SK-N-DZ (cell line): ENCODE data around the gene CAV3.

Source experiments
- DNase-seq: peaks from one replicate; pipeline ENCODE4 v3.0.0-alpha.2; 2015; ENCODE audit warnings: low spot score

Gene CAV3

DNA sequence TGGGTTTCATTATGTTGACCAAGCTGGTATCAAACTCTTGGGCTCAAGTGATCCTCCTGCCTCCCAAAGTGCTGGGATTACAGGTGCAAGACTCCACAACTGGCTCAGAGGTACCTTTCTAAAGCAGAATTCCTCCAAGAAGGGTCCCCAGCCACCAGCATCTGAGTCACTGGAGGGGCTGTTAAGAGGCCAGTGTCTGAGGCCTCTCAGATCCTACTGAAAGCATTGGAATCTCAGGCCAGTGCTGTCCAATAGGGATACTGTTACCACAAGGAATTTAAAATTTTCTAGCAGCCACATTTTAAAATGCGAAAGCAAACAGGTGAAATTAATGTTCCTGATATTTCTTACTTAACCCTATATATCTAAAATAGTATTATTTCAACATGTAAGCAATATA lies 1.3 kb downstream of the CAV3 start:
- no peak for DNase-seq

DNA sequence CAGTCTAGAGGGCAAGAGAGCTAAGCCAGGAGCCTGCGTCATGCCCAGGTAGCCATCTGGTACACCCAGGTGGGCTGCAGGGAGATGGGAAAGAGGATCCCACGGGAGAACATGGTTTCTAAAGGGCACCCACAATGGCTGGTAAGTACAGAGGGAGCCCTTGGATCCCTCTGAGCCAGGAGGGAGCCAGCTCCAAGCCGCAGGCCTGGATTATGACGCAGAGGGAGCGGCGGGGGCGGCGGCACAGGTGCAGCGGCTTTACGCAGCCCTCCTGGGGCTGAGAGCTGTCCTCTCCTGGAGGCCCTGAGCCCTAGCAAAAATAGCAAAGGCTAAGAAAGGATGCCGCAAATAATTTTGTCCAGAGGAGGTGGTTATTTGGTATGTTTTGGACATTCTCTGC lies 2.8 kb downstream of the CAV3 start:
- DNase-seq, result no peak

DNA sequence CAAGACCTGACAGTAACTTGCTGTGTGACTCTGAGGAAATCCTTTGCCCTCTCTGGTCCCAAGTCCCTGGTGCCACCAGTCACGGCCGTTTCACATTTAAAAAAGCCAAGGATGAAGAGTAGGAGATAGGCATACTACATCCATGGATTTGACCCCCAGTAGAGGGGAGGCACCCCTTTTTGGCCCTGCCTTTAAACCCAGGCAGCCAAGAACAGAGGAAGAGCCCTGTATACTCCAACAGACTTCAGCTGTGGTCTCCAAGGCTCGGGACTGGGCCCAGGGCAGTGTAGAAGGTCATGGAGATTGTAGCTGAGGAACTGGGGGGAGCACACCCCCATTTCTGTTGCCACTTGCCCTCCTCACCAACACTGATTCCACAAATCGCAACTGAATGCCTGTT lies 3.7 kb downstream of the CAV3 start:
- DNase-seq, result no peak

DNA sequence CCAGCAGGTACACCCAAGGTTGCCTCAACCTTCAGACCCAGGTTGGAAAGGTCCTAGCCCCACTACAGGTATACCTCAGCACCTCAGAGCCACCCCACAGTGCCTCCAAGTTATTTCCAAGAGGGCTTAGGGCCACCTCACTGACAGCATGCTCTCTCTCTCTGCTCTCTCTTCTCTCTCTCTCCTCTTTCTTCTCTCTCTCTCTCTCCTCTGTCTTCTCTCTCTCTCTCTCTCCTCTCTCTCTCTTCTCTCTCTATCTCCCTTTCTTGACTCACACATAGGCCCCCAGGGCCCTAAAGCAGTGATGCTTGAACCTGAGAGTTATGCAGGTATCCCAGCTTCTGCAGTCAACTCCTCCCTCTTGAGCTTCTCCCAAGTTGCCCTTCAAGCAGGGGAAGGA lies 4.2 kb downstream of the CAV3 start:
- no peak for DNase-seq

DNA sequence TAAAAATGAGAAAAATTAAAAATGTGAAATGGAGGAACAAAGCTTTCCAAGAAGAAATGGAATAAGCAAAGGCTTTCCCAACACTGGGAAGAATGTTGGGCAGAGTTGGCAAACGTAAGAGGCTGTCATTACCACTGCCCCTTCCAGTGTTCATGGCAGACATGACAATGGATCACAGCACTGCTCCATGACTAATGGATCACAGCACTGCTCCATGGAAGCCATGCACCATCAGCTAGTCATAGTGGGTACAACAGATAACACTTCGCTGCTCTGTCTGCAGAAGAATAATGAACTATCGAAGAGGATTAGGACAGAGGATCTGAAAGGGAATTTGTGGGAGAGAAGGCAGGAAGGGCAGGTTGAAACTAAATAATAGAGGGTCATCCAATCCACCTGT lies 5.0 kb downstream of the CAV3 start:
- DNase-seq, result no peak

DNA sequence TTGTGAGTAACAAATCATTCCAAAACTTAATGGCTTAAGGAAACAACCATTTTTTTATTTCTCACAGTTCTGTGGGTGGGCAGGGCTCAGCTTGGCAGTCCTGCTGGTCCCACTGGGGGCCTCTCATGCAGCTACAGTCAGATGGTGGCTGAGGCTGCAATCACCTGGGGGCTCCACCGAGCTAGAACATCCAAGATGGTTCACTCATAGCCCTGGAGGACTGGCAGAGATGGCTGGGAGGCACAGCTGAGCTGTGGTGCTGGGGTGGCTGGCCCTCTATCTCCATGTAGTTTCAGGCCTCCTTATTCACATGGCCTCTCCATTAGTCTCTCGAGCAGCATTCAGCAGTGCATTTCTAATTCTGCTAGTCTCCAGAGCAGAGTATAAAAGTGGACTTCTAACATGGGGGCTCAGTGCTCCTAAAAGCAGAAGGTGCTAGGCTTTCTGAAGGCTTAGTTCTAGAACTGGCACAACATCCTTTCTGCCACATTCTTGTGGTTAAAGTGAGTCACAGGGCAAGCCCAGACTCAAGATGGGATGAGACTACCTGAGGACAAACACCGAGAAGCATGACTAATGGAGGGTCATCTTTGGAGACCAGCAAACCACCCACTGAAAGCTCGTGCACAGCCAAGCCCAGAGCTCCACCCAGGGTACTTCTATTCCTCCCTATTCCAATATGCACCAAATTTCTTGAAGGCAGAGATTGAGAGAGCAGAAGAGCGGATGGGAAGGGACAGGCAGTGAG lies 6.3 kb downstream of the CAV3 start:
- no peak for DNase-seq

DNA sequence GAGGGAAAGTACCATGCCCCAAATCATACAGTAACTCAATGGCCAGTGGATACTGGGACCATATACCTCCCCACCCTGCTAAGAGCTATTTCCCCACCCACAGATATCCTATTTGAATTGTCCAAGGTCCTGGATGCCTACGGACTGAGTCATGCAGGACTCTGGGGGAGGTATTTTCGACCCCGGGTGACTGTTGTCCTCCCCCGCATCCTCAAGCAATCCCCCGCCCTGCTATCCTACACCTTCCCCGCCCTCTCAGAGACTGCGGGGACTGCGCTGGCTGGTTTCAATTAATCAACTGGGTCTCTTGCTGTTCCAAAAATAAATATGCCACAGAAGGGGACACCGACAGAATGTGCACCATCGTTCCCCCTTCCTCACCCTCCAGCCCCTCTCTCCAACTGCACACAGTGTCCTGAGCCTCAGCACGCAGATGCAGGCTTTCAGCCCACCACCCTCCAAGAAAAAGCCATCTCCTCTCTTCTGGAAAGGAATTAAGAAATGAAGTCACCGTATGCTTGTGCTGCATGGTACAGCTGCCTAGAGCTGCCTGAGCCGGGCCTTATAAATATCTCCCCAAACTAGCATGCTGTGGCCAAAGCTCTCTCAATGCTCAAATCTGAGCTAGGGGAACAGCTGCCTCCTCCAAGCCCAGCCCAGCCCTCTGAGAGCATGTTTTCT lies 8.1 kb downstream of the CAV3 start:
- DNase-seq, result no peak

DNA sequence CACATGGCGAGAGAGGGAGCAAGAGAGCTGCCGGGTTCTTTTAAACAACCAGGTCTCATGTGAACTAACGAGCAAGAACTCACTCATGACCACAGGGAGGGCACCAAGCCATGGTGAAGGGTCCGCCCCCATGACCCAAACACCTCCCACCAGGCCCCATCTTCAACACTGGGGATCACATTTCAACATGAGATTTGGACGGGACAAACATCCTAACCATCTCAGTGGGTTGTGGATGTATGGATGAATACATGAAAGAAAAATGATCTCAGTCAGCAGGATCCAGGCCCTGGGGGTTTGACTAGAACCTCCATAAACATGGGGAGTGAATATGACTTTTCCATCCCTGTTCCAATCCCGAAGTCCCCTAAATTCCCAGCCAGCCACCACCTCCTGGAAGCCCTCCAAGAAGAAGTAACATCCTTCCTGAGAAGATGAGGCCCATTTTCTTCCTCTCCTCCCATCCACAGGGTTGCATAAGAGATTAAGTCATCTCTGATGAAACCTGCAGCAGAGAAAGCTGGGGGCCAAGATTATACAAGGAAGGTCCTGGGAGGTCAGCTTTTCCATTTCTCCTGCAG lies 9.5 kb downstream of the CAV3 start:
- DNase-seq, result no peak

DNA sequence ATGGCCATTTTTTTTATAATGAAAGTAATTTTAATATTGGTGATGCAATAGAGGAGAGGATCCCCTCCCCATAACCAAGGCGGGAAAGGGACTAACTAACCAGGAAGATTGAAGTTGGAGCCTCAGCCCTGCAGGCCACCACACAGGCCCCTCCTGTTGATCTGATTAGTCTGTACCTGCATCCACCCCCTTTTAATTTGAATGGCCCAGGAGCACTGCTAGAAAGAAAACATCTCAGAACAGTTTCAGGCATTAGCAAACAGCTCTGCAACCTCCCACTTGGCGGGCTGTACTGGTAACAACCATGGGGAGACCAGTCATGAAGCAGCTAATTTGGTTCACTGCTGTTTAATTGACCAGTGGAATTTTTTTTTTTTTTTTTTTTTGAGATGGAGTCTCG lies 10.3 kb downstream of the CAV3 start:
- peak; percentile 62 for DNase-seq

DNA sequence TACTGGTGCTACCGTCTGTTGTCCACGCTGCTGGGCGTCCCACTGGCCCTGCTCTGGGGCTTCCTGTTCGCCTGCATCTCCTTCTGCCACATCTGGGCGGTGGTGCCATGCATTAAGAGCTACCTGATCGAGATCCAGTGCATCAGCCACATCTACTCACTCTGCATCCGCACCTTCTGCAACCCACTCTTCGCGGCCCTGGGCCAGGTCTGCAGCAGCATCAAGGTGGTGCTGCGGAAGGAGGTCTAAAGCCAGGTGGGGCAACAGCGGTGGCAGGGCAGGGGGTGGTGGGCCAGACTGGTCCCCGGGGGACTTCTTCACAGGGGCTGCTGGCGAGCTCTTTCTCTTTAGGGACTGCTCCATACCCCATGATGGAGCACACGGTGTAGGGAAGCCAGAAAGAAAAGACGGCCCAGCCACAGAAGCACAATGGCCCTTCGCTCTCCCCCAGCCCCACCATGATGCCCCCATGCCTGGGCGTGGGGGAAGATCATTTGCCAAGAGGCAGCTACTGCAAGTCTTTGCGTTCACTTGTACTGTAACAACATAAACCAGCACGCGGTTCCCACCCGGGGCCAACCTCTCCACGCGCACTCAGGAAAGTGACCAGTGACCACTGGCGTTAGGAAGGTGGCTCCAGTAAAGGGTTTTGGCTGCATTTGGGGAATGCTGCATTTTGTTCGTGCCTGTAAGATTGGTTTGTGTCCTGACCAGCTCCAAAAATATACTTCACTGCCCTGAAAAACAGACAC lies 12.2 kb downstream of the CAV3 start:
- no peak for DNase-seq

DNA sequence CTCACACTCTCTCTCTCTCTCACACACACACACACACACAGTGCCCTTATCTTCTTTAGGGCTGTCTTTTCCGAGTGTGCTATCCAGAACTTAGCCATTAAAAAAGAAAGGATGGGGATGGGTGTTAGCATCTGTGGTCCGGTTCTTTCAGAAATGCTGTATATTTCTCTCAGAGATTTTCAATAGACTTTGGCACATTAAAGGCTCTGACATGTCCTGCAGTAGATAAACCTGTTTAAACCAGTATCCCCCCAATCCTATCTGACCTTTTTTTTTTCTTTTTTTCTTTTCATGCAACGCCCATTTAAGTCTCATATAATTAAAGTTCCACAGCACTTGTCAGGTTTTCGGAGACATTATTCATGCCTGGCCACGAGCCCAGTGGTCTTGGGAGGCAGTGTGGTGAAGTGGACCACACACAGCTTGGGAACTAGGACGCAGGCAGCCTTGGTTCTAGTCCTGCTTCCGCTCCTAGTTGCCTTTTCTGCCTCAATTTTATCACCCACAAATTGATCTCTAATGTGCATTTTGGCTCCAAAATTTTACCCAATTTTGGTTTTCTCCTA lies 13.3 kb downstream of the CAV3 start:
- DNase-seq, result no peak

DNA sequence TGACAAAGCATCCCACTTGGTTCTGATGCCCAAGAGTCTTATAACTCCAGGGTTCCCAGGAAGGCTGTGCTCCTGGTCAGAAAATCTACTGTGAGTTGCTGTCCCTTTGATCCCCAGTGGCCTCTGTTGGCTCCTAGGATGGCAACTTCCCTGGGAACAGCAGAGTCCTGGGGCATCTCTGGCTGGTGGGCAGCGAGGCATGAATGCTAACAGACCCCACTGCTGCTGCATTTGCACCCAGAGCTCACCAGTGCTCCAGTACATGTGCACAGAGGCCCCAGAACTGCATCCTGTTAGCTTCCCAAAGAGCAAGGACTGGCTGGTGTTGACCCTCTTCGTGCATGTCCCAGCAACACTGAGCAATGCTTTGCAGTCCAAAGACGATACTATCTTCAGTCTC lies 15.7 kb downstream of the CAV3 start:
- DNase-seq, result no peak

DNA sequence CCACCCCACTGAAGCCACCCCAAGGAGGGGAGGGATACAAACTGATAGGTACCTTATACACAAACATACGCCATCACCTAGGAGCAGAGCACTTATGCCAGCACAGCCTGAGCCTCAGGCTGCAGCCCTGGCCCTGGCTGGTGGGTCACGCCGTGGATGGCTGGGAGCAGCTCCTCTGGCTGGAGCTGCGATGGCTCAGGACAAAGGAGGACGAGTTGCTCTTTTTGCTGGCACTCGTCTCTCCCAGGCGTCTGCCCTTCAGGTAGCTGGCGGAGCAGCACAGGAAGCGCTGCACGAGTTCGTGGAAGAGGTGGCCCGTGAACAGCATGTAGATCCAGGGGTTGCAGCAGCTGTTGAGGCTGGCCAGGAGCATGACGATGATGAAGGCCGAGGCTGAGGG lies 19.2 kb downstream of the CAV3 start:
- no peak for DNase-seq

DNA sequence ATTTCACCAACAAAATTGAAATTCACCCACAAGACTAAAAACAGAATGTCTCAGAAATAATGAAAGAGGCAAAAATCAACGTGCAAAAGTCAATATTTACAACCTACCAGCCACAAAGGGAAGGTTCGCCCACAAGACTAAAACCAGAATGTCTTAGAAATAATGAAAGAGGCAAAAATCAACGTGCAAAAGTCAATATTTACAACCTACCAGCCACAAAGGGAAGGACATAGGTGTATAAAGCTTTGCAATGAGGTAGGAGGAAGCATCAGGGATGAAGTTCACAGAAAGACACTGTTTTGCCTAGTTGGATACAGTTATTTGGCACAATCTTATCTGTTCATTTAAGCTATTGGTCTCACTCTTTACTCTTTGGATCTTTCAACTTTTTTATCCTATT lies 21.5 kb downstream of the CAV3 start:
- no peak for DNase-seq

DNA sequence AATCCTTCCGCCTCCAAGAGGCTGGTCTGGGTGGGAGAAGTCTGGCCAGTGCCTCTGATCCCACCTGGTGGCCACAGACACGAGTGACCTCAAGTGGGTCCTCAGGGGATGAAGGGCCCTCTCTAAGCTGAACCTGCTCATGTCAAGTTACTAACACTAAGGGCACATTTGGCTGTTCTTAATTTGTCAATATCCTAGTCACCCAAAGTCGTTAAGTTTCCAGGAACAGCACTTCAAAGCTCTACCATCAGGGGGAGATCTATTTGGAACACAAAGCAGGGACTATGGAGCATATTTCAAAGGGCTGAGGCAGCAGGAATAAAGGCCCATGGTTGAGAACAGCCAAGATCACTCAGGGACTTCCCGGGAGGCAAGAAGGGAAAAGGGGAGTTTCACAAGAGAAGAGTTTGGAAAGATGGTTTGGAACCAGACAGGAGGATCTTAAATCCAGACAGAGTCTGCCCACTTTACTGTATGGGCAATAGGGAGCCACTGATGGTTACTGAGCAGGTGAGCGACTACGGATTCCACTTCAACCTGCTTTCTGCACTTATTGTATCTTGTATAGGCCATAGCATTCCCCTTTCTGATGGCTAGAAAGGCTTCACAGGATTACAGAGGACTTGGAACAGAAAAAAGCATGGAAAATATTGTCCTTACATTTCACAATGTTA lies 22.1 kb downstream of the CAV3 start:
- no peak for DNase-seq

DNA sequence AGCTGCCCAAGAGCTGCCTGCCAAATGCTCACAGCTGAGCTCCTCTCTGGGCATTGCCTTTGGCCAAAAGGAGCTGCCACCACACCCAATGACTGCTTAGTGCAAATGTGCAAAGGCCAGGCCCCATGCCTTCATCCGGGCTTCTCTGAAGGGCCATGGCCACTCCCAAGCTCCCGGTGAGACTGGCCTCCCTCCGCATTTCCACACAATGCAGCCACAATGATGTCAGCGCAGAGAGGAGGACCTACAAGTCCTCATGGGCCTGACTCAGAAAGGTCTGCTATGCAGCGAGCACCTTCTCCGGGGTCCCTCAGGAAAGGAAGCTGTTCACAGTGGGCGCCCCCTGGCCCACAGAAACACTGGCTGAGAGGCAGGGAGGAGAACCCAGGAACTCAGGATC lies 23.1 kb downstream of the CAV3 start:
- DNase-seq, result no peak

DNA sequence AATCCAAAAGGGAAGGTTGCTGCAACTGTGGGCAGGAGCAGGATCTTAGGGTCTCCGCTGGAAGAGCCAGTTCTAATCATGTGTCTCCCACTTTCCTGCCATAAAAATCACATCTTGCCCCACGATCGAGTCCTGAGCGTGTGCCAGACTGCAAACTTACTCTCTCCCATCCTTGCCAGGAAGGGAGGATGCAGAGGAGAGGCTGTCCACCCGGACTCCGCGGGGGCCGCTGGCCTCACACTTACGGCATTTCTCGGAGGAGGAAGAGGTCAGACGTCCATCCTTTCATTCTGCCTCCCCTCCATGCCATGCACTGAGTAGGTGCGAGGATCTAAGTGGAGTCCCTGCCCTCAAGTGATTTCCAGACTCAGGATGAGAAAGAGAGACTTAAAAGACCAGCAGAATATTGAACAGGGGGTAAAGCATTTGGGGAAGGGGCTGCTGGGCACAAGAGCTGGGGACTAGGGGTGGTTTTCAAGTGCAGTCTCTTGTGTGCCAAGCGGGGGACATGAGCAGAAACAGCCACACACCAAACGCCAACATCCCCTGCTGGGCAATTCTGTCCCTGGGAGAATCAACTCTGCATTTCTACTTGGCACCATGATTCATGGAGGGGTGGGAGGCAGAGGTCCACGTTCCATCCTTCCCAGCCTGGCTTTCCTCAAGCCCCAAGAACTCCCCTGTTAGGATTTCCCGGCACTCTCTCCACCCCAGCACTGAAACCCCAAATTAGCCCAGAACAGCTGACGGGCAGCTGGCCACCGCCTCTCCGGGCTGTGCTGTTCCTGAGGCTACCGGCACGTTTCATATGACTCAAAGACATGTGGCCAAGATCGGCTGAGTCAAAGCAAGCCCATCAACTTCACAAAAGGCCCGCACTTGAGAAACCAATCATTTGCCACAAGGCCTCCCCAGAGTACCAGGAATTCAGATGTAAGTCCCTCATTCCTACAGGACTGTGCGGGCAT lies 24.2 kb downstream of the CAV3 start:
- no peak for DNase-seq

DNA sequence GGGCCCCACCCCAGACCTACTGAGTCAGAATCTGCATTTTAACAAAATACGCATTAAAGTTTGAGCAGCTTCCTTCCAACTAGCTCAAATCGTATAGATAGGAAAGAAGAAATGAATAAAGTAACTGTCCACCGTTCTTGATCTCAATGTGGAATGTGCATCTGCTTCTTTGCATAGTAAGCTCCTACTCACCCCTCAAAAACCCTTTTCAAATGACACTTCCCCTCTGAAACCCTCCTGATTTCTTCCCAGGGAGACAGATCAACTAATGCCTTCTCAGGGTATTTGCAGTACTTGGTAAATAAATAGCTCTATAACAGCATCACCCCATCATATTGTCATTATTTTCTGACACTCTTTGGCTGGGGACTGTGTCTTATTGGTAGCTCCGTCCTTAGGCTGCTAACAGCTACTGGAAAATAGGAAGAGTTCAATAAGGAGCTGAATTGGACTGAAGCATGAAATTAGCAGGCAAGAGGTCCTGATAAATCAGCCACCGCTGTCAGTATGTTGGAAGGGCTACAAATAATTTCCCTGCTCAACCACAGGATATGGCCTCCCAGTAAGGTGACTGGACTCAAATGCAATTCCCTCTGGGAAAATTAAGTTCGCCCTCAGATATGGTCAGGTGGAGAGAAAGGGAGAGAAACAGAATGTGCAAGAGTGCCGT lies 25.6 kb downstream of the CAV3 start:
- no peak for DNase-seq

DNA sequence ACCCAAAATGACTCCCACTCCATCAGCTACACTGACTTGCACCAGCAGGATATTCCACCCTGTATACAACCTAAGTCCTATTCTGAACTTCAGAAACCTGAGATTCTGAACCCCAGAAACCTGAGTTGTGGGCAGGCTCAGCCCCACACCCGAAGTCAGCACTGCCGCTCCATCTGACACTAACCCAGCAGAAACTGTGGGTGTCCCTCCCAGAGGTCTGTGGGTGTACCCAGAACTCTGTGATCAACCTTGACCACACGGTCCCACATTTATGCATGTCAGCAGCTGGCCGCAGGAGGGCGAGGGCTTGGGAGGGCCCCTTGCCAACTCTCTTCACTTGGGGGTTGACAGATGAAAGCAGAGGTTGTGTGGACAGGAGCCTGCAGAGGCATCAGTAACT lies 26.5 kb downstream of the CAV3 start:
- DNase-seq, result no peak

DNA sequence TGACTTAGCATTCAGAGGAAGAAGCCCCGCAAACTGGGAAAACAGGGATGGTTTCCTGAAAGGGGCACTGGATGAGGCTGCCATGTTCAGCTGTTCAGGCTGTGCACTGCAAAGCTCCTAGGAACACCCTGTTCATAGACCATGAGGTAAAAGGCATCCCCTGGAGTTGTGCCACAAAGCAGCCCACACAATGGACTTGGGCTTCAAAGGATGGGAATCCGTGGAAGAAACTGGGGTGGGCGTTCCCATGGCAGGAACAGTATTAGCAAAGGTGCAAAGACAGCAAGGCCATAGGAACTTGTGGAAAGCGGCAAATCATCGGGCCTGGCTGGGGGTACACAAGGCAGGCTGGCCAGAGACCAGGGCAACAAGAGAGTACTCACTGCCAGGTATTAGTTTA lies 26.9 kb downstream of the CAV3 start:
- DNase-seq, result no peak
